Limb (tissue), 2 donors: ENCODE measurements around the gene JARID2.

Experiments
- DNase-seq, 2 donors: peaks; one replicate each; pipeline ENCODE4 v3.0.0-alpha.2; 2016; ENCODE audit errors: extremely low spot score in 2 of 2

The JARID2 gene

GRCh38 chr6:15355683-15356099, 109.8 kb downstream of the JARID2 start:
- DNase-seq, result peak; percentile 36 to 55

- DNase-seq, result no peak
Measured at GRCh38 chr6:15356179-15356578, 110.3 kb downstream of the JARID2 start.

GRCh38 chr6:15356937-15357336, 111.1 kb downstream of the JARID2 start:
- DNase-seq, result no peak

DNA sequence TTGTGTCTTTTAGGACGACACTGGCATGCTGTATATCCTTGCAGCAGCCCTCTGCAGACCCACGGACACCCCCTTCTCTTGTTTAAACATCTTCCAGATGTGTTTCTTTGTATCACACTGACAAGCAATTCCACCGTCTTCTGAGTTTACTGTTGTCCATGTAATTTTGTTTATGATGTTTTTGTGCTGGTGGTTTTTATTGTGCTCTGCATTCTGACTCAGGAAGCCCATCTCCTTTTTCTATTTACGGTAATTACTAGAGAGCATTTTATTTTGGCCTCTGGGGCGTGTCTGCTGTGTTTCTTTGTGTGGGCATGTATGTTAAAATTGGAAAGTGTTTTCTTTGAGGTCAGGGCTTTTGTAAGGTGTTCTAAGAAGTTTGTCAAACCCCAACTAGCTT, 111.9 kb downstream of the JARID2 start:
- no peak for DNase-seq

DNA sequence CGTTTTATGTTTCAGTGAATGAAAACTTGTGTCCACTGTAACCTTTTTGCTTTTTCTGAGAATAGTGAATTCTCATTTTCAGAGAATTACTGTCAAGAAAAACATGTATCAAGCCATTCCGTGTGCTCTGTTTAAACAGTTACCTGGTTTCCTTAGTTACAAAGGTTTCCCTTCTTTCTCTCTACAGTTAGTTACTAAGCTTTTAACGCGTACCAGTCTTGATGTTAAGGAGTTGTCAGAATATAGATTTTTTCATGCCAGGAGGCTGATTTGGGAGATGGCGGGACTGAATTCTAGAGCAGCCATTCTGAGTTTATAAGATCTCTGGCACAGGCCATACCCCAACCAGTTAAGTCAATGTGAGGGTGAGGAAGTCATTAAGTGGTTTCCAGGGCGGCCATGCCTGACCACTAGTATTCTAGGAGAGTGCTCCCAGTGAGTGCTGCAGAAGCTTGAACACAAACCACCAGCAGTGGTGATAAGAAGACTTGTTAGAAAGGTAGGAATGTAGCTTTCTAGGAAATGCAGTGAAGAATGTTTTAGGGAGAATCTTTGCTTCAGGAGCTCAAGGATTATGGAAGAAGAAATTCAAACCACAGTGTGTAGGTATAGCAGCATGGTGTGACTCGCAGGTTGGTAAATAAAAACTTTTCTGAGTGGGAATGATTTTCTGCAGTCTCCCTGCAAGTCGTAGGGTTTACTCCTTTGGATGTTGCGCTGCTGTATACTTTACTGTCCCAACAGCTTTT, 112.9 kb downstream of the JARID2 start:
- DNase-seq, result no peak

DNA sequence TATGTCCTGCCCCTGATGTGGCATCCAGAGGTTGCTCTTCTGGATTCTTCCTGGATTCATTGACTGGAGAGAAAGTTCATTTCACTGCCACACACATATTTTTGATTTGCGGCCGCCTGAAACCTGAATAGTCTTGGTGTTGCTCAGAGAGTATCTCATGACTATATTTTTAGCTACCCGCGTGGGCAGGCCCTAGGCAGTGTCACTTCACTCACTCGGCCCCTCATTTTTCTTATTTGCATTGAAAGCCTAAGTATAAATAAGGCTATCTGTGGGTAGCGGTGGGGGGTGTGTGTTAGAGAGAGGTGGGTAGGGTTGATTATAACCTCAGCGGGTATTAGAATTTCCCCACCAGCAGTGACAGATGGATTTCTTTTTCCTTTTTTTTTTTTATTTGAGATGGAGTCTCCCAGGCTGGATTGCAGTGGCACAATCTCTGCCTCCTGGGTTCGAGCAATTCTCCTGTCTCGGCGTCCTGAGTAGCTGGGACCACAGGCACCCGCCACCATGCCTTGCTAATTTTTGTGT, 113.5 kb downstream of the JARID2 start:
- no peak for DNase-seq

DNA sequence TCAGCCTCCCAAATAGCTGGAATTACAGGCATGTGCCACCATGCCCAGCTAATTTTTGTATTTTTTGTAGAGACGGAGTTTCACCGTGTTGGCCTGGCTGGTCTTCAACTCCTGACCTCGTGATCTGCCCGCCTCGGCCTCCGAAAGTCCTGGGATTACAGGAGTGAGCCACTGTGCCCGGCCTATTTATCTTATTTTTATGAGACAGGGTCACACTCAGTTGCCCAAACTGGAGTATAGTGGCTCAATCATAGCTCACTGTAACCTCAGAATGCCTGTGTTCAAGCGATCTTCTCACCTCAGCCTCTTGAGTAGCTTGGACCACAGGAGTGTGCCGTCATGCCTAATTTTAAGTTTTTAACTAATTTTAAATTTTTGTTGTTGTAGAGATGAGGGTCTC, 114.4 kb downstream of the JARID2 start:
- no peak for DNase-seq

DNA sequence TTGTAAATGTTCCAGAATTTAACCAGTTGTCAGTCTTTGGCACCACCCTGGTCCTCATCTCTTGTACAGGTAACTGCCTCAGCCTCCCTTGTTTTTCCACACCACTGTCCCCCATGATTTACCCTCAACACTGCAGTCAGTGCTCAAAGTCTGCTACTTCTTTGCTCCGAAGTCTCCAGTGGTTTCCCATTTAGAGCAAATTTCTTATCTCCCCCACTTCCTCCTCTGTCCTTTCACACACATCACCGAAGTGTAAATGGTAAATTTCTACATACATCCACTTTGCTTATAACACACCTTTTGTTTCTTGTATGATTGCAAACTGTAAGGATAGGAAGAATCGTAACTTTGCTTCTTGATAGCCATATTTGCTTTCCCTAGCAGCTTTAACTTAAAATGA, 115.3 kb downstream of the JARID2 start:
- no peak for DNase-seq

GRCh38 chr6:15362274-15363160, 116.6 kb downstream of the JARID2 start:
- DNase-seq, result no peak

DNA sequence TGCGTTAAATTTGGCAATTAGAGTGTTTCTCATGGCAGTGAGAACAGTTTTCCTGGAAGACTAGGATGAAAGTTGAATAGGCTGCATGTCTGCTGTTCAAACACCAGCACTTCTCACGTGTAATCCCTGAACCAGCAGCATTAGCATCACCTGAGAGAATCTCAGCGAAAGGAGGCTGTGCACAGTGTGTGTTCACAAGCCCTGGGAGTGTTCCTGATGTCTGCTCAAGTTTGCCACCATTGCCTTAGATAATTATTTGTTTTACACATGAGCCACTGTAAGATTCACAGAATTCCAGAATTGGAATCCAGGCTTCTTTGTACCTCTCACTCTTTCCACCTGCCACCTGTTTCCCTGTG, 117.3 kb downstream of the JARID2 start:
- DNase-seq, result no peak

DNA sequence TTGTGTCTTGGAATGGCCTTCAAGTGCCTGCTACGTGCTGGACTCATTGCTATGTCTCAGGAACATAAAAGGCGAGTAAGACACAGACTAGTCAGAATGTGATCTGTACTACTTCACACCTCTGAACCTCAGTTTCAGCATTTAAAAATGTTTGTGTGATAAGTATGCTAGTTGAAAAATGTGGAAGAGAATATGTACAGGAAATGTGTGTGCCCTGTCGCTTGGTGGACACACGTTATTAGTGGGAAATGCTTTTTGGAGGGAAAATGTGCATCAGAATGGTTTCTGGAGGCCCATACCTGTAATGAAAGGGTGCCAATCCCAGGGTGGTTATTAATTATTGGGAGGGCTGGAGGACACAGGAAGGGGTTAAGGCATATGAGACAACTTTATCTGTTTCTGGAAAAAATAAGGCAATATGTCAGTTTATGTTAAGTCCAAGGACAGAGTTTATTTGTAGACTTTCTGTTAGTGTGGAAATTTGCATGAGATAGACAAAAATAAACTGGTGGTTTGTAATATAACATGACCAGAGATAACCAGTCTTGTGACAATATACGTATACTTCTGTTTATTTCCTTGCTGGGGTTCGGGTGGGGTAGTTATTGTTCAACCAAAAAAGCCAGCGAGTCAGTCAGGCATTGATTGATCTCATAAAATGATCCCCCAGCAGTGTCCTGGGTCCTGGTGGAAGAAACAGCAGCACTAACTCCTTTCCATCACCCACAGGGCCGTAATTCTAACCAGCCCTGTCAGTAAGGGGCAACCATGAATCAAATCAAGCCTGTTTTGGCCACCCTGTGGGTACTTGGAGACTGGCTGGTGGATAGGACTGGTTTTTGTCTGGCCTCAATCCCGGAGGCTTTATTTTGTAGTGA, 117.9 kb downstream of the JARID2 start:
- DNase-seq, result no peak

- DNase-seq, result no peak
Measured at GRCh38 chr6:15364401-15365037, 118.7 kb downstream of the JARID2 start.

DNA sequence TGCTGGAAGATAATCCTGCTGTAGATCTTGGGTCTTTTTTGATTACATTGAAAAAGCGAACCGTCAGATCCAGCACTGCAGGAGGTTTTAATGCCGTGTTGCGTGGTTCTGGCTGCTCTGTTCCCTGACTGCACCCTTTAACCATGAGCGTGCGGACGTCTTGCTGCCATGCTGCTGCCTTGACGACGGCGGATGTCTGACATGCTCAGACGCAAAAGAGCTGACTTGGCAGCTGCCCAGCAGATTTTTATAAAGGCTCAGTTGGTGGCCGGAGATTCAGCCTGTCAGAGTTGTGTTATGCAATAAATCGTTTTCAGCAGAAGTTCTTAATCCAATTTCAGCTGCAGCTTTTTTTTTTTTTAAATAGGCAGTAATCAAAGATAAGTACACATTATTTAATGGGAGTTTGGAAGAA, 119.4 kb downstream of the JARID2 start:
- peak; percentile 76 to 81 for DNase-seq

- no peak for DNase-seq
Measured at GRCh38 chr6:15366003-15366535, 120.2 kb downstream of the JARID2 start.

DNA sequence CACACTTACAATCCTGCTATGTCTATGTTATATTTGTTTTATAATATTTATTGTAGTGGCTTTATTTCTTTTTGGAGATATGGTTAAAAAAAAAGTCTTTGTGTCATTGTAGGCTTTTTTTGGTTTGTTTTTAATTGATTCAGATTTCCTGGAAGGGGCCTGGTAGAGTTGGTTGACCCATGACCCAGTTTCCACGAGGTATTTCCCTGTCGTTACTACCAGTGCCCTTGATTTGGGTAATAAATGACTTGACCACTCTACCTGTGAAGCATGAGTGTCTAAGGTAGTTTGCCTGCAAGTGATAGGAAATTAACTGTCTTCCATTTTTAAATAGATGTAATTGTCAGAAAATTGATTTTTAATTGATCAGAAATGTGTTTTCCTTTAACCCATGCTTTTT, 121.0 kb downstream of the JARID2 start:
- no peak for DNase-seq

- DNase-seq, result no peak
Measured at GRCh38 chr6:15368186-15368585, 122.3 kb downstream of the JARID2 start.

DNA sequence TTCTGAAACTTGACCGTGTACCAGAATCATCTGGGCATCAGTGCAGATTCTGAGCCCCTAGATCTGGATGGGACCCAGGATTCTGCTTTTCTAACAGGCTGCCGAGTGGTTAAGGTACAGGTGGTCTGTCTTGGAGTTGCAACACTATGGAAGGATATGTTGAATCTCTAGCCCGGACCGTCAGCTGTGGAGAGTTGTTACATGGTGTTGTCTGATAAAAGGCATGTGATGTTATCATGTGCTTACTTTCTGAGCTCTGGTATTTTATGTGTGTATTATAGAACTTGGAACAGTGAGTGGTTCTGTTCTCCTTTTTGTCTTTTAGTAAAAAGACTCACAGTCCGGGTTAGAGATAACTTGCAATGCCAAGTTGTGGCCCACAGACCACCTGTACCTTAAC, 123.0 kb downstream of the JARID2 start:
- DNase-seq, result no peak

DNA sequence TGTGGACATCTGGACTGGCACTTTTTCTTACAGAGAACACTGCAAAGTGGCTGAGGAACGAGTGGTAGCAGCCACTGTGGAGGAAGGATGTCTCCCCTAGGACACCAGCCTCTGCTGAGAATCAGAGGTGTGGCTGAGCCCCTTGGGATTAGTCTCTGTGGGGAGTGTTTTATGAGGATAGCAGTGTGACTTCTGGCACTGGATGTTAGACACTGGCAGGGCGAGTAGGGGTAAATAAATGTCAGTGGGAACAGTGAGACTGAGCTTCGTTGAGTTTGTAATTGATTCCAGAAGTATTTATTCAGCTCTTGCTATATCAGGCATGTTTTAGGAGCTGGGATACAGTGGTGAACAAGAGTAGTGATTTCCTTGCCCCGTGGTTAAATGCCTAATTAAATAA, 124.0 kb downstream of the JARID2 start:
- DNase-seq, result no peak

DNA sequence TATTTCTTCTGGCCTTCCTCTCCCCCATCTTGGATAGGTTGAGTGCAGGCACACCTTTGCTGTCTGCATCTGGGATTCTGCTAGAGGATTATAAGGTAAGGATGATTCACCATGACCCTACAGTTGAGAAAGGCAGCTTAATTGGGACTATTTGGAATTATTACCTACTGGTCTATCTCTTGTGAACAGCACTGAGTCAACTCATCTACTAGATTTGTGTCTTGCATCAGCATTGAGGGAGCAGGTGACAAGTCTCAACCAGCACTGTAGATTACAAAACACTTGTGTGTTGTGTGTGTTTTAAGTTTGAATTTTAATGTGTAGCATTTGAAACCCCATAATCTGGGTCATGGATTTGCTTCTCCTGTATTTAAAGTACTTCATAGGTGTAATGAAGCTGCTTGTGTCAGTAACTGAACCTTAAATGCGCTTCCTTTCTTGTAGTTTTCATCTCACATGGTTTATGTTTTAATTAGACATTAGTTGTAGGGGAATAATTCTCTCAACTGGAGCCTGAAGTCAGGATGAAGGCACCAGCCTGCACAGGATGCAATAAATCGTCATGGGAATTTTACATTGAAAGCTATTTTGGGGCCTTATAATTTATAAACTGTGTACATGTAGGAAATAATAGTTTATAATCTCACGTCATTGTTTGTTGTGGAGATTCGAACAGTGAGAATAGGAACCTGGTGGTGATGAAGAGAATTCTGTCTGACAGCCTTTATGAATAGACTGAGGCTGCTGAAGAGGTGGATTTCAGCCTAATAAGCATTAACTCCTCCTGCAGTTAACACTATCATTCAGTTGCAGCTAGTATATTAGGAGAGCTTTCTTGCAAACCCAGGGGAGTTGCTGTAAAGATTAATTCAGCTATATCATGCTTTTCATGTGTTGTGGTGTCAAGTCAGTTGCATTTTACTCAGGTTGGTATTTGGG, 125.1 kb downstream of the JARID2 start:
- no peak for DNase-seq

GRCh38 chr6:15372932-15373331, 127.1 kb downstream of the JARID2 start:
- no peak for DNase-seq
